Posterior vena cava (tissue), 2 donors: ENCODE results near the gene WDHD1. TPM values are rescaled to one million over a fixed set of nuclear protein-coding genes. Genes with fewer than 3 reads are reported as not detected.
"Not testable (repeated sequence)": the region's sequence is repeated elsewhere in the genome, so short reads cannot be mapped to it uniquely, and the experiment has no call there.

Source experiments
- DNase-seq: peaks from one replicate; pipeline ENCODE4 v3.0.0-alpha.2; 2020; ENCODE audit warnings: low spot score
- intact Hi-C, 2 donors: fragments of 100-400 bp; cut with DNase I; formaldehyde crosslinking; loops; one replicate each; pipeline versions ENCODE4 v1.14.1 to v1.14.2; 2022 to 2023
- total RNA-seq, 2 donors: library from RNA; stranded (reverse); fragmentation: NEBNext Ultra II Directional; extraction: Animal tissue kit (Norgen Biotek cat#: 25700); gene quantifications; one replicate each; pipeline ENCODE4 v1.2.1, GENCODE V29; 2021
- donor health status: DM: yes; HTN: yes; CAD: no.
- donor health status: DM: yes; HTN: yes; CAD: no.

Gene WDHD1
- total RNA-seq, 2 donors from 2014 or later = 3.0 to 4.5 TPM

- intact Hi-C loops = no loop called here
- no peak for DNase-seq
These were observed 24.2 kb upstream of the WDHD1 start for GRCh38 chr14:55051165-55051422.

GRCh38 chr14:55048900-55049436, 22.1 kb upstream of the WDHD1 start:
- intact Hi-C loops = no loop called here
- no peak for DNase-seq

GRCh38 chr14:55047301-55048053, 20.6 kb upstream of the WDHD1 start:
- DNase-seq = no peak
- intact Hi-C loops = no loop called here

GRCh38 chr14:55045087-55045486, 18.2 kb upstream of the WDHD1 start:
- DNase-seq = no peak
- intact Hi-C loops = no loop called here

- DNase-seq = no peak
- intact Hi-C loops = no loop called here
These were observed 16.6 kb upstream of the WDHD1 start for GRCh38 chr14:55043528-55043927.

- DNase-seq = no peak
- intact Hi-C loops = no loop called here
These were observed 11.8 kb upstream of the WDHD1 start for GRCh38 chr14:55038708-55039107.

GRCh38 chr14:55037995-55038394, 11.1 kb upstream of the WDHD1 start:
- intact Hi-C loops, DNase-seq: not testable (repeated sequence)

GRCh38 chr14:55031190-55031589, 4.3 kb upstream of the WDHD1 start:
- no peak for DNase-seq
- intact Hi-C loops = no loop called here

GRCh38 chr14:55028476-55028875, 1.6 kb upstream of the WDHD1 start:
- no peak for DNase-seq
- intact Hi-C loops = no loop called here

GRCh38 chr14:55028066-55028465, 1.2 kb upstream of the WDHD1 start:
- intact Hi-C loops = no loop called here
- DNase-seq = no peak

- no peak for DNase-seq
- intact Hi-C loops = no loop called here
These were observed 482 bp downstream of the WDHD1 start for GRCh38 chr14:55026441-55026792.

- intact Hi-C loops = no loop called here
- no peak for DNase-seq
These were observed 951 bp downstream of the WDHD1 start for GRCh38 chr14:55025948-55026347.

- intact Hi-C loops, DNase-seq: not testable (repeated sequence)
These were observed 2.5 kb downstream of the WDHD1 start for GRCh38 chr14:55024365-55024764.

- intact Hi-C loops = no loop called here
- DNase-seq = no peak
These were observed 6.8 kb downstream of the WDHD1 start for GRCh38 chr14:55019968-55020554.

GRCh38 chr14:55015006-55015405, 11.9 kb downstream of the WDHD1 start:
- no peak for DNase-seq
- intact Hi-C loops = no loop called here

GRCh38 chr14:55005071-55005470, 21.8 kb downstream of the WDHD1 start:
- intact Hi-C loops = no loop called here
- no peak for DNase-seq

GRCh38 chr14:55000381-55000780, 26.5 kb downstream of the WDHD1 start:
- intact Hi-C loops = no loop called here
- no peak for DNase-seq

- no peak for DNase-seq
- intact Hi-C loops = no loop called here
These were observed 41.7 kb downstream of the WDHD1 start for GRCh38 chr14:54985156-54985555.

- intact Hi-C loops = no loop called here
- no peak for DNase-seq
These were observed 45.2 kb downstream of the WDHD1 start for GRCh38 chr14:54981698-54982097.

GRCh38 chr14:54979039-54979438, 47.9 kb downstream of the WDHD1 start:
- no peak for DNase-seq

GRCh38 chr14:54976316-54976715, 50.6 kb downstream of the WDHD1 start:
- DNase-seq = no peak
- intact Hi-C loops = no loop called here

More at GRCh38 chr14:54979039-54979438, 47.9 kb downstream of the WDHD1 start:
- intact Hi-C loops = no loop called here
